Adrenal gland (tissue), 5 donors: ENCODE measurements around the gene FAM228A.

Source experiments
- POLR2A ChIP-seq, 2 donors: fragments of 450-650 bp; IDR thresholded peaks; one replicate each; pipeline ENCODE4 v1.6.1; 2017; ENCODE audit warnings: antibody characterized with exemption in 2 of 2, mild to moderate bottlenecking in 2 of 2, moderate library complexity in 1 of 2
- TF ChIP-seq, protein P1 (sequence below), 6 experiments: fragments of 450-650 bp in 4 of 6; fragments of 200-600 bp in 2 of 6; sonication (generic) in 1 of 6; IDR thresholded peaks; 1 replicate in 5 of 6; 2 replicates in 1 of 6; pipeline versions ENCODE4 v1.5.1 to v1.8.0; 2016 to 2021; ENCODE audit warnings: antibody characterized with exemption in 6 of 6, mild to moderate bottlenecking in 2 of 6, moderate library complexity in 1 of 6
- donor health status: DM: no; HTN: no; CAD: no.

GRCh38 chr2:24189551-24189950 lies 14.7 kb downstream of the FAM228A start:
- TF ChIP-seq, protein P1, sequence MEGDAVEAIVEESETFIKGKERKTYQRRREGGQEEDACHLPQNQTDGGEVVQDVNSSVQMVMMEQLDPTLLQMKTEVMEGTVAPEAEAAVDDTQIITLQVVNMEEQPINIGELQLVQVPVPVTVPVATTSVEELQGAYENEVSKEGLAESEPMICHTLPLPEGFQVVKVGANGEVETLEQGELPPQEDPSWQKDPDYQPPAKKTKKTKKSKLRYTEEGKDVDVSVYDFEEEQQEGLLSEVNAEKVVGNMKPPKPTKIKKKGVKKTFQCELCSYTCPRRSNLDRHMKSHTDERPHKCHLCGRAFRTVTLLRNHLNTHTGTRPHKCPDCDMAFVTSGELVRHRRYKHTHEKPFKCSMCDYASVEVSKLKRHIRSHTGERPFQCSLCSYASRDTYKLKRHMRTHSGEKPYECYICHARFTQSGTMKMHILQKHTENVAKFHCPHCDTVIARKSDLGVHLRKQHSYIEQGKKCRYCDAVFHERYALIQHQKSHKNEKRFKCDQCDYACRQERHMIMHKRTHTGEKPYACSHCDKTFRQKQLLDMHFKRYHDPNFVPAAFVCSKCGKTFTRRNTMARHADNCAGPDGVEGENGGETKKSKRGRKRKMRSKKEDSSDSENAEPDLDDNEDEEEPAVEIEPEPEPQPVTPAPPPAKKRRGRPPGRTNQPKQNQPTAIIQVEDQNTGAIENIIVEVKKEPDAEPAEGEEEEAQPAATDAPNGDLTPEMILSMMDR (IDR thresholded peaks at IDR 0.05), result no peak
- TF ChIP-seq POLR2A (IDR thresholded peaks at IDR 0.05), result no peak
